HG02763 (cell line): Measurements from ENCODE around the gene TCERG1L.
"Not testable (repeated sequence)": the region's sequence is repeated elsewhere in the genome, so short reads cannot be mapped to it uniquely, and the experiment has no call there.

Experiments used
- ATAC-seq: cut with Tn5 transposase; IDR thresholded peaks from one replicate; pipeline ENCODE4 v1.9.1; 2021; ENCODE audit warnings: mild to moderate bottlenecking, moderate library complexity; ENCODE audit not compliant: unreplicated experiment

TCERG1L gene

DNA sequence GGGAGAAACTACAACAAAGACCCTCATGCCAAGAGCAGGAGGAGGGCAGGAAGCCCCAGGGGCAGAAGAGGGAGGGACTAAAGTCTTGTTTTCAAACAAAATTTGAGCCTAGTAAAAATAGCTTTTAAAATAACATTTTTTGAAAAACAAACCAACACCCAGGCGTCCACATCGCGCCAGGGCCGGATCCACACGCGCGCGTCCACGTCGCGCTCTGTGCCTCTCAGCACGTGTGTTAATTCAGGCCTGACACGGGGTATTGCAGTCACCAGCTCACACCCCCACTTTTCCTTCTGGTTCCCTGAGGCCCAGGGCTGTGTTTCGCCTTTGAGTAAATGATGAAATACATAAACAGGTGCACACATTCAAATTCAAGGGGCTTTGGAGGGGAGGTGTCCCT, 196.2 kb downstream of the TCERG1L start:
- no peak for ATAC-seq

DNA sequence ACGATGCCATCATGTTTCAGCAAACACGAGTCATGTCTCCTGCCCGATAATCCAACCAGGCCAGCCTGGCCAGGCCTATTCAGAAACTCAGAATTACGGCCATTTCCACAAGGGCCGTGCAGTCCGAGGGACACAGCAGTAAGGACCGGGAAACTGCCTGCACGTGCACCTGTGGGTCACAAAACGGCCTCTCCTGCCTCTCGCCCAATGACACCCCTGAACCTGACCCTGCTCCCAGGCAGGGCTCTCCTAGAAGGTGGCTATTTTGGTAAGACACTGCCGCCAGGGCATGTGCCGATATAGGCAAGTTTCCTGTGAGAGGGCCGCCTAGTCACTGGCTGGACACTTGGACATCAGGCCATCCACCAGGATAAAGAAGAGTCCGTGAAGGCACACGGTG, 196.7 kb downstream of the TCERG1L start:
- no peak for ATAC-seq

DNA sequence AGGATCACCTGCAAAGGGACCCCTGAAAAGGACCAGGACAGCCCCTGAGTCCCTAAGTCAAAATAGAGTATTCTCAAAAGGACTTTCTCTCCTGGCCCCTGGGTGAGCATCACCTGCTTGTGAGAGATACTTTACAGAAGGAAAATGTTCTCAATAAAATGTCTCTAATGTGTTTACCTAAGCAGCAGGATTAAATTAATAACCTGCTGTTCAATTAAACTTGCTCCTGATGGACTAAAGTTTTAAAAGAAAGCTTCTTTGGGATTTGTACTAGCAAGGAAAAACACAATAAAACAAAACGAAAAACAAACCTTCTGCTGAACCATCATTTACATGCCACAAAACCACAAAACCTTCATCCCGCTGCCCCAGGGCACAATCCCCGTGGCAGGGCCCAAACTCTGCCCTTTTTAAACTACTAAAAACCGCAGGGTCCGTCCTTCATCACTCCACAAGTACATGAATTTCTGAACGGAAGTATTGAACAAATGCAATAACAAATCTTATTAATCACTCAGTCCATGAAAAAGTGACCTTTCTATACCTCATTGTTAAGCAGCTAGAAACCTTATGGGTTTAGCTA, 197.7 kb downstream of the TCERG1L start:
- ATAC-seq, result no peak

DNA sequence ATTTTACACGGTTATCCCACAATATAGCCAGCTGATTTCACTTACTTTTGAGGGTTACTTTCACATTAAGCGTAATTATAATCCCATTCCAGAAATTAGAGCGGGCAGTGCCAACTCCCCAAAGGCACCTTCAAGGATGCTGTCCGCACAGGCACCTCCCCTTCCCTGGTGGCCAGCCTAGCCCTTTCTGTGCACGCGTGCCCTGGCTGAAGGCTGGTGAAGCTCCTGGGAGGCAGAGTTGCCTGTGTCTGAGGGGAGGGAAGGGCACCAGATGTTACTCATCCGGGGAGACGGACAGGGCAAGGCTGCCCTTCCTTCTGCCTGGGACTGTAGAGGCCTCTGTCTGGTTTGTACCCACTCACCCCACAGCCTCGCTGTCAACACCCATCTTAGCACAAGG, 198.4 kb downstream of the TCERG1L start:
- no peak for ATAC-seq

DNA sequence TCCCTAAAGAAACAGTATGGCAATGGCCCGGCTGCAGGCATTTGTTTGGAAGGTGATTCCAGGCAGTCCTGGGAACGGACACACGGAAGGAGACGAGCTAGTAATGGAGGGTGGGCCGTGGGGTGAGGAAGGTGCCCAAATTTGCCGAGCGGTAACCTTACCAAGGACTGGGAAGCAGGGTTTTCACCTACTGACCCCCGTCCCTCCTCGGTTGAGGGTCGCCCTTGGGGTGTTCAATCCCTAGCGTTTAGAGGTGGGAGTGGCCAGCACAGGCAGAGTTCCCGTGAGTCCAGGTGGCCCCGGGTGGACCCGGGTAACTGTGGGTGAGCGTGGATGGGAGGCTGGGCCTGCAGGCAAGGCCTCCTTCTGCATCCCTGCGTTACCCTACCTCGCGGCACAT, 198.8 kb downstream of the TCERG1L start:
- ATAC-seq, result no peak

DNA sequence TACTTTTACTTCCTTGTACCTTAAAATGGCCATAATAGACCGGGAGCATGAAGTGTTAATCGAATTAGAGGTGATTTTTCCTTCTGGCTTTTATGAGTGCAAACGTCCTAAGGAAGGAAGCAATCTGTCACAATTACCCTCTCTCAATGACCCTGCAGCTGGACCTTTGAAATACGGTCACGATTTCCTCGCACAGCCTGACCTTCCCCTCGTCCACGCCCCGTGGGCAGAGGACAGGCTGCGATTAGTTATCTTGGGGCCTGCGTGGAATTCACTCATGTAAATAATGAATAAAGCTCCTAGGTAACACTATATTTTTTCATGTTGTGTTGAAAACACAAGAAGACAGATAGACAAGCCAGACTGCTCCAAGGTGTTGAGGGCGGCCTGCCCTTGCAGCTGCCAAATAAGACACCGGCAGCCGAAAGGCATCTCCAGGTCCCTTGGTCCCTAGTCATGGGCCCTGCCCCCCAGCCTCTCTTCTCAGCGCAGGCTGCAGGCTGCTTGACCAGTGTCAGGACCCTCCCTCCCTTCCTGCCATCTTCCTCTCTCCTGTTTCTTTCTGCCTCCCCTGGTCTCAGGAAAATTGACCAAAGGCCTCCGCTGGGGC, 199.9 kb downstream of the TCERG1L start:
- ATAC-seq, result no peak

DNA sequence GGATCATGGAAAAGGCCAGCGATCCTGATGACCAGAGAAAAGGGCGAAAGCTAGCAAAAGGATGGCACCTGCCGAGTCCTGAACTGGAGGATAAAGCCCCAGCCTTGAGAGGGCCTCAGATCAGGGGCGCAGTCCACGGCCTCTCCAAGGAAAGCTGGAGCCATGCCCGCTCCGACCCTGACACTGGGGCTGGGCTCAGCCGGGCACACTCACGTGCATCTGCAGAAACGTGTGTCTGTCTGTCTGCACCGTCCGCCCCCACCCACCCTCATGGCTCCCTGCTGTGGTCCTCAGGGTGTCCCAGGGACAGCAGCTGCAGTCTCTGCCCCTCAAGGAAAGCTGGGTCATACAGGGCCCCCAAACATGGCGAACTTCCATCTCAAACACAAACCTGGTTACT, 200.5 kb downstream of the TCERG1L start:
- ATAC-seq, result no peak

DNA sequence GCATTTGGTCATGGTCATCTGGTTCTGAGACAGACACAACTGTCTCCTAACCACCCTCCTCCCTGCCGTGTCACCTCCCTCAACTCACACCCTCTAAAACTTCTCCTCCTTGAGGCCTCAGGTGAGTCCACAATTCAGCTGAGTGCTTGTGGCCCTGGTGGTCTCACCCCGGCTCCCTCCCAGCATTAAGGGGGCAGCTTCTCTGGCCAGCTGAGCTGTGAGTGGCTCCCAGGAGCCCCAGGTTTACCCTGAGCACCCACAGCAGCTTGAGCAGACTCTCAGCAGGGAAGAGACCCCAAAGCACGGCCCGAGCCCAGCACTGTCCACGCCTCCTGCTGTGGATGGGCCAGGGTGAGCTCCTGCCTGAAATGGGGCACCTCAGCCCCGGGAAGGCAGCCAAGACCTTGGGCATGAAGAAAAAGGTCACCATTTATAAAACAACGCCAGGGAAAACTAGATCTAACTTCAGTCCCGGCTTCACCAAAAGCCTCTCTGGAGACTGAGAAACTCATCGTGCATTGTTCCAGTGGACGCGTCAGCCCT, 201.2 kb downstream of the TCERG1L start:
- no peak for ATAC-seq

DNA sequence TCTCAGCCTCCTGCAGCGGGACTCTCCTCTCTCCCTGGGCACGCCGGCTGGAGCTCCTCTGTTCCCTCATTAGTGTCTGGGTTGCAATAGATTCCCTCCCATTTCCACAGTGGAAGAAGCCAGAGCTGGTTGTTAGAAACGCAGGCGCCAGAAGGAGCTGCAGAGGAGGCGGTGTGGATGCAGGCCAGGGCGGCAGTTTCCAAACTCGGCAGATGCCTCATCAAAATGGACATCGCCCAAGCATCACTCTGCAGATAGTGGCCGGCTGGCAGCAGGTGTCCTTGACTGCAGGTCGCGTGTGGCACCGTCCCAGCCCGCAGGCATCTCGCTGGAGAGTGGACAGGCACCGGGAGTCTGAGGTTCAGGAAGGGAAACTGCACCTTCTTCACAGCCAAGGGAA, 201.8 kb downstream of the TCERG1L start:
- no peak for ATAC-seq

DNA sequence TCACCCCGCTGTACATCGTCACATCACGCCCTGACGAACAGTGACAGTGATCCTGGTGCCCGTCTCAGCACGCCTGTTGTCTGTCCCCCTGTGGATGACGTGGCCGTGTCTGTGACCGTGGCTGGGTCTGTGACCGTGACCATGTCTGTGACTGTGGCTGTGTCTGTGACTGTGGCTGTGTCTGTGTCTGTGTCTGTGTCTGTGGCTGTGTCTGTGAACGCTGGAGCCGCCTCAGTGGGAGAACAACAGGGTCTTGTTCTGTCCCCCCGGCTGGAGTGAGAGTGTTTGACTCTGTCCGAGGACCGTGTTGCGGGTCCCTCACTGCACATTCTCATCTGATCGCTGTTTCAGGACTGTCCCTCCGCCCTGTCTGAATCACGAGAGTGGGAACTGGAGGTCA, 202.2 kb downstream of the TCERG1L start:
- no peak for ATAC-seq

DNA sequence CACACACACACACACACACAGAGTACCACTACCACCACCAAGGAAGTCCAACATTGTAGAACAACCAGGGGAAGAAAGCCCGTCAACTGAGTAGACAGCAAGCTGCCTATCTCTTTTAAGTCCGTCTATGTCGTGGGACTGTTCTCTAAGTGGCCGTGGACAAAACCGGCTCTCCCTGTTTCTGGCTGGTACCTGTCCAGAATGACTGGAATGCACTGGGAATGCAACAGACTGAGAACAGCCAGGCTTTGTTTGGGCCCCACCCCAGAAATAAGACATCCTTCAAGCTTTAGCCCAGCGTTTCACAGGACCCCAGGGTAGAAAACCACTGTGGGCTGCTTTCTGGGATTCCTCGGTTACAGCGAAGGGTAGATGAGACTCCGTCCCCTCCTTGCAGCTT, 203.6 kb downstream of the TCERG1L start:
- no peak for ATAC-seq

DNA sequence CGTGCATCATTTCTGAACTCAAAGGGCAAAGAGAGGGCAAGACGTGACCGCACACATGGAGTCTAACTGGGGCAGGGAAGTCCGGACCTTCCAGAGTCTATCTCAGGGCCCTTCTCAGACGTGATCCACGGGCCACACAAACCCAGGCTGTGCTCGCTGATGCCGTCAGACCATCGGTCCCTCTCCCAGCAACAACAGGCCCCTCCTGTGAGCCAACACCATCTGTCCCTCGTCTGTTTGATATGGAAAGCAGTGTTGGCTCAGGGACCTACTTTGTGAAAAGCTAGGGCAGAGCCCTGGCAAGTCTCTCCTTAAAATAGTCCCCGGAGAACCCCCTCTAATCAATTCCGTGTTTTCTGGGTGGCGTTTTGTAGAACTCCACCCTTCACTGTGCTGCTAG, 208.8 kb downstream of the TCERG1L start:
- ATAC-seq, result no peak

DNA sequence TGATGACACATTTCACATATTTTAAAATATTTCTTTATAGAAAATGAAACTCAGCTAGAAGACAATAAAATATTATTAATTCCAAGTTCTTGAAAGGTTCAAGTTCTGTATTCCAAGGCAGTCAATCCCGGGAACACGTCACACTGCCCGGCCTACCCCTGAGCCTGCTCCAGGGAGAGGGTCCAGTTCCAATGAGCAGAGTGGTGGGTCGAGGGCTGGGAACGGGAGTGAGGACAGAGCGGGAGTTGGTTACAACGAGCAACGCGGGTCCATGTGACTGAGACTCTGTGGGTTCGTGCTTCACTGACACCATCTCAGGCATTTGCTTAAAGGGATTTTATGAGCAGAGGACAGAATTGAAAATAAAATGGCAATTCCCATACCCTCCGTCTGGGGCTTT, 209.4 kb downstream of the TCERG1L start:
- no peak for ATAC-seq

DNA sequence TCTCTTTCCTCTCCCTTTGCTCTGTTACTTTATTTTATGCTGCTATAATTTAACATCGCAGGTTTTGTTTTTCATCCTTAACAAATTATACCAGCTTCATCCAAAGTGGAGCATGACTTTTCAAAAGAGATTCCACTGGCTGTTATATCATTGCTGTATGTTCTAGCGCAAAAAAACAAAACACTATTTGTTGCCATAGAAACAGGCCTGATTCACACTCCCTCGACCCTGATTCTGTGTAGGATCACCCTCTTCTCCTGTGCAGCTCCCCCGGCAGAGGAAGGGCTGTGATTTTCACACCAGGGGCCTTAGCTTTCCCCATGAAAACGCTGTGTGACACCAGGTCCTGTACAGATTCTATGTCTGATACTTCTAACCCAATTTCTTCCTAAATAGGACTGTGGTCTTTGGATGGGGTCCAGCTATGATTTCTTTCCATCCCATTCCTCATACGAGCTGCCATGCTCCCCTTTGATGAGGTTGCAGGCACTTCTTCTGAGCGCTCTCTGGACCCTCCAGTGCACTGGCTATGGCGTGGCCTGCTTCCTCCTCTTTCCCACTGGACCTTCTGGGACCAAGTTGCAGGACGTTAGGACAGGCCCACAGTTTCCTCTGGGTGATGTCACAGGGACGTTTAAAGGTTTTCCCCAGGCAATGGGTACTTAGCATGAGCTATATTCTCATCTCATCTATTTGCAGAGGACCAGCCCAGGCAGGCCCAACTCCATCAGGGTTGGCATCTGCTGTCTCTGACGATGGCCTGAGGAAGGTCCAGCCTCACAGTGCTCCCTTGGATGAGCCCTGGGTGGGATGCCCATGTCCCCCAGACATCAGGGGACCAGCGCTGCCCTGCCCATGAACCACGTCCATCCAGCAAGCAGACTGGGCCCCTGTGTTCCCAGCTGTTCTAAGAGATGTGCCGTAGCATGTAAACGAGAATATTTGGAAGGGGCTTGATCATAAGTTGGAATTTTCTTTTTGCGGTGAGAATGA, 210.8 kb downstream of the TCERG1L start:
- ATAC-seq, result not testable (repeated sequence)

DNA sequence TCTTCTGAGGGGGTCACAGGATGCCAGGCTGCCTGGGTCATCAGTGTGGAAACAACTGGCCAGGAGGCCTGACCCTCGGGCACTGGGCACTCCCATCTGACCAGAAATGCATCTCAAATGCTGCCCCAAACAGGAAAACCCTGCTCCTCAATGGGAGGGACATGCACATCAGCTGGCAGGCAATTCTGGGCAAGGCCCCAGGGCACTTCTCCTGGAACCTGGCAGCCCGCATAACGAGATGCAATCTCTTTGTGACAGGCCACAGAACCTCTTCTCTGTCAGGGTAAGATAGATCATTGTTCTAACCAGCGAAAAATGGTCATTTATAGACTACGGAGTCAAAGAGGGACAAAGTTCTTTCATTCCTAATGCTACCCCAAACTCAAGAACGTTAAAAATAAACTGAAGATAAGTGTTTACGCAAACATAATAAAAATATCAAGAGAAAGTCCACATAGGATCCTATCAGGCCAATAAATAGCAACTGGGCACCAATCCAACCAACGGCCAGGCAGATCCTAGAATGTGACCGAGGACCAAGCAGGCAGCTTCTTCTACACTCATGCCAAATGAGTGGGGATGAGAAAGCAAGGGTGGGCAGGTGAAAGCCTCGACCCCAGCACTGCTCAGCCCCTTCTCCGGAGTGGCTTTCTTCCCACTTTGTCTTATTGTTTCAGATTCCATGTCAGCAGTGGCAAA, 212.3 kb downstream of the TCERG1L start:
- ATAC-seq, result no peak

DNA sequence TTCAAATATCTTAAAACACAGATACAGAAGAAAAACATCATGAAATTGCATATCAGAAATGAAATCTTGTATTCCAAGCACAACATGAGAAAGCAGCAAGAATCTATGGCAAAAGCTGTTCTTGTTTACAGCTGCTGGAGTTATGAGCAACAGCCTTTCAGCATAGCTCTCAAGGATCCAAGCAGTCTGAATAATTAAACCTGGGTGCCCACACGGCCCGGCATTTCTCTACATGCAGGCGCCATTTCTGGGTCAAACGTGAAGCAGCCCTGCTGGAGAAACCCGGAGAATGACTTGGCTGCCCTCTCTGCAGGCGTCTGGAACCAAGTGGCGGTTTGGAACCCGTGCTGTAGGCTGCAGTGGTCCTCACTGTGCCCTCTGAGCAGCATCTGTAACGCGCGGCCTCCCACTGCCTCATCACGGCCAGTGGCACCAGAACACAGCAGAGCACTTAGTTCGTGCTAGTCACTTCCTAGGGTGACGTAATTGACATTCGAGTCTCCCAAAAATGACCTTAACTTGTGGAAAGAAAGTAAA, 213.0 kb downstream of the TCERG1L start:
- ATAC-seq, result no peak

DNA sequence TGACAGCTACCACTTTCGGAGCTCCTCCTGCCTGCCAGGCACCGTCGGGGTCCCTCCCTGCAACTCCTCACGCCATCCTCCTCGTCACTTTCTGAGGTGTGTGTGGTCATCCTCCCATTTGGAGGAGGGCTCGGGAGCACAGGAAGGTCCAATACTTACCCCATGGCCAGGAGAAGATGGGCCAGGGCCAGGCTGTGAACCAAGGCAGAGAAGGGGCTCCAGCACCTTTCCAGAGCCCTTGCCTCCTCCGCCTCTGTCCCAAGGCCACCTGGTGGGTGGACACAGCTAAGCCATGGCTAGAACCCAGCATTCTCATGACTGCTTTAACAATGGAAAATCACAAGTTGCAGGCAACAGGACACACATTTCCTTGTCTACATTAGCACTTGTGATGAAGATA, 215.5 kb downstream of the TCERG1L start:
- ATAC-seq, result no peak

DNA sequence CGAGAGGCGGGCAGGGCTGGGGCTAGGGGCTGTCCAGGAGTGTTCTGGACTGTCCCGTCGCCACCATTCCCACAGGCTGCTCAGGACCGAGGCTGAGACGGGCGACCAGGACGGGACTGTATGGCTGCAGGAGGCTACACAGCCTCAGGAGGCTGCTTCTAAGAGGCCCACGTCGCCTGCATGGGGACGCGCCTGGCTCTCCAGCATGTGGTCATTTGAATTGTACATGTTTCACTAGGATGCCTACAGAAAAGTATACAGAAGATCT, 216.3 kb downstream of the TCERG1L start:
- no peak for ATAC-seq

DNA sequence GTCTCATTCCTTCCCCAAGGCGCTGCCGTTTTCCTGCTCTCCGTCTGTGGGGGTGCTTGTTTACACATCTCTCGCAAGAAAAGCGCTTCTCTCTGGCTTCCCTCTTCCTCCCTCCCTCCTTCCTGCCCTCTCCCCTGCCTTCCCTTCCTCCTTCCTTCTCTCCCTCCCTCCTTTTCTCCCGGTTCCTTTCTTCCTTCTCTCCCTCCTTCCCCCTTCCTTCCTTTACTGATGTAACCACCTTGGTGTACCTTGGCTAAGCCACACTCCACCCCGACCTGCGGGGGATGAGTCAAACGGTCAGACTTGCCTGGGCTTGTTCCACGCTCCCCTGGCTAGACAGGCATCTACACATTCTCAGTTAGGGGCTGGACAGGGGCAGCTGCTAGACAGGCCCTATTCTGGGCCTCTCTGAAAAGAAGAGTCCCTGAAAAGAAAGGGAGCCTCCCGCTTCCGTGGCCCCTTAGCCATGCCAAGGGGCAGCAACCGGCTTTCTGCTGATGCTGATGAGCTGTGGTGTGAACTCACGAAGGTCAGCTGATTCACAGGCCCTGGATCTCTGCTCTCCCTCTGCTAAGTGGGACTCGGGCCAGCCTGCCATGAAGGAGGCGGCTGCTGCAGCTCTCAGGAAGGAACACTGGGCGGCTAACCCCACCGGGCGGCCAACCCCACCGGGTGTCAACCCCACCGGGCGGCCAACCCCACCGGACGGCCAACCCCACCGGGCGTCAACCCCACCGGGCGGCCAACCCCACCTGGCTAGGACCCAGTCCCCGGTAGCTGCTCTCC, 216.8 kb downstream of the TCERG1L start:
- no peak for ATAC-seq

DNA sequence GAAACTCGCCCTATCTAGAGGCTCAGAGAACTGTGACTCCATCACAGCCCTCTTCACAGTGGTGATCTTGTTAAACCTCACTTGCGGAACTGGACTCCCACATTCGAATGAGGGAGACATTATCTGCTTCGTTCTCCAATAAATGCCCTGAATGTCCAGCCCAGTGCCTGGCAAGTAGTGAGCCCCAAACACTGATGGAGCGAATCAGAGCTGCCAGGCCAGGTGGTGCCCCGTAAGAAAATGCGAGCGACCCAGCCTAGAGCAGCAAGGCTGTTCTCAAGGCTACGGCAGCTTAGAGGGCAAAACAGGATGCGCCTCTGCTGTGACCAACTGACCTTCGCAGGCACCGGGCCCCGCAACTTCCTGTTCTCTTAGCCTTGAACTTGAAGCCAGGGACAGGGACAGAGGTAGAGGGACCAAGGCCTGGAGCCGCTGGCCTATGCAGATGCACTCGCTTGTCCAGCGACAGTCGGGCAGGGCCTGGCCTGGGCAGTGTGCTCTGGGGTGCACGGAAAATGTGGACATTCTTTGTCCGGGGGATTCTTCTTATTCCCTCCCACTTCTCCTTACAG, 217.6 kb downstream of the TCERG1L start:
- ATAC-seq, result no peak
